K562 (cell line): ENCODE results near the gene SPATA17. TPM values are rescaled to one million over a fixed set of nuclear protein-coding genes. Genes with fewer than 3 reads are reported as not detected.

Source experiments
- ATAC-seq: fragments of 200-7000 bp; cut with Tn5 transposase; 3 replicates; pipeline ENCODE4 v1.9.1; 2020; ENCODE audit warnings: moderate library complexity
- BruUV-seq: library from RNA; stranded (reverse); fragments of 400-500 nt; replicated peaks from 2 replicates; lab custom pipeline; 2021; lab: Mats Ljungman, UMichigan
- CTCF ChIA-PET: fragments of 300-600 bp; formaldehyde crosslinking; extraction: SDS; loops from one replicate; lab custom pipeline; 2021; ENCODE audit warnings: low intra/inter-chr PET ratio; lab: Yijun Ruan, JAX
- POLR2A ChIA-PET: fragments of 300-600, 350-650 bp; sonication (Branson Sonifier 250); formaldehyde crosslinking; extraction: SDS; loops from one replicate; lab custom pipeline; 2021; ENCODE audit warnings: antibody characterized with exemption, inconsistent platforms; lab: Yijun Ruan, JAX
- DNase-seq, 4 experiments: peaks; one replicate each; pipeline versions ENCODE4 v3.0.0 to v3.0.0-alpha.2; 2011 to 2018; ENCODE audit warnings: low spot score in 3 of 4, mixed read lengths in 3 of 4; ENCODE audit errors: extremely low read depth in 1 of 4
- FAIRE-seq: peaks from 2 replicates; lab custom pipeline; 2011; peaks lifted over from hg19 to GRCh38; lab: Jason Lieb, UNC
- H2AFZ ChIP-seq: 2 replicates; pipeline ENCODE4 v1.6.0; 2011; ENCODE audit warnings: low read depth, low read length, control low read depth, inconsistent platforms
- H3K27ac ChIP-seq: fragments of 200-600 bp; 3 replicates; pipeline ENCODE4 v1.8.0; 2011; ENCODE audit warnings: low read depth, mild to moderate bottlenecking, control low read depth, inconsistent platforms, low read length, moderate library complexity, mixed read lengths; ENCODE audit errors: extremely low read depth
- H3K27me3 ChIP-seq, 2 experiments: fragments of 300-600 bp in 1 of 2; 2 replicates in 1 of 2; 3 replicates in 1 of 2; pipeline versions ENCODE4 v1.6.0 to v1.8.0; 2011; ENCODE audit warnings: inconsistent platforms in 2 of 2, low read length in 2 of 2, mild to moderate bottlenecking in 1 of 2, mixed read lengths in 1 of 2, moderate library complexity in 1 of 2; ENCODE audit not compliant: control insufficient read depth in 2 of 2, insufficient read depth in 2 of 2
- H3K36me3 ChIP-seq: fragments of 300-600 bp; 3 replicates; pipeline ENCODE4 v1.8.0; 2011; ENCODE audit warnings: mild to moderate bottlenecking, low read length, inconsistent platforms; ENCODE audit not compliant: control insufficient read depth, insufficient read depth
- H3K4me1 ChIP-seq, 2 experiments: fragments of 200-600 bp in 1 of 2; replicated peaks in 1 of 2; 2 replicates in 1 of 2; 3 replicates in 1 of 2; pipeline versions ENCODE4 v1.5.1 to v1.8.0; 2011; ENCODE audit warnings: inconsistent platforms in 2 of 2, low read length in 2 of 2, mild to moderate bottlenecking in 1 of 2, mixed read lengths in 1 of 2, moderate library complexity in 1 of 2; ENCODE audit not compliant: control insufficient read depth in 2 of 2, insufficient read depth in 2 of 2
- H3K4me2 ChIP-seq: 2 replicates; pipeline ENCODE4 v1.6.1; 2011; ENCODE audit warnings: low read length, control low read depth, inconsistent platforms, mixed read lengths; ENCODE audit not compliant: insufficient read depth
- H3K4me3 ChIP-seq: fragments of 200-600 bp; sonication (generic), shearing (Covaris generic); 2 replicates; pipeline ENCODE4 v1.5.1; 2016; ENCODE audit warnings: control low read depth, inconsistent platforms
- H3K79me2 ChIP-seq: fragments of 200-600 bp; 3 replicates; pipeline ENCODE4 v1.8.0; 2011; ENCODE audit warnings: low read length, inconsistent platforms; ENCODE audit not compliant: control insufficient read depth, insufficient read depth
- H3K9ac ChIP-seq, 2 experiments: 2 replicates each; pipeline versions ENCODE4 v1.6.0 to v1.6.1; 2011; ENCODE audit warnings: low read depth in 2 of 2, low read length in 2 of 2, control low read depth in 1 of 2, inconsistent platforms in 1 of 2, mild to moderate bottlenecking in 1 of 2, mixed read lengths in 1 of 2; ENCODE audit not compliant: insufficient read depth in 1 of 2
- H3K9me1 ChIP-seq: one replicate; pipeline ENCODE4 v1.6.0; 2011; ENCODE audit warnings: inconsistent platforms, mild to moderate bottlenecking, low read length, moderate library complexity; ENCODE audit not compliant: control insufficient read depth, insufficient read depth
- H3K9me3 ChIP-seq: replicated peaks from 2 replicates; pipeline ENCODE4 v1.5.1; 2011; ENCODE audit warnings: low read depth, low read length, inconsistent platforms; ENCODE audit not compliant: control insufficient read depth, insufficient read depth
- H4K20me1 ChIP-seq: replicated peaks from 2 replicates; pipeline ENCODE4 v1.6.1; 2011; ENCODE audit warnings: low read length, inconsistent platforms, mixed read lengths; ENCODE audit not compliant: control insufficient read depth, insufficient read depth
- CBX1 ChIP-seq: sonication (generic); IDR thresholded peaks from 2 replicates; pipeline ENCODE4 v1.6.1; 2016; ENCODE audit warnings: antibody characterized with exemption, low read depth, mild to moderate bottlenecking
- EHMT2 ChIP-seq: fragments of 450-650 bp; IDR thresholded peaks from 2 replicates; pipeline ENCODE4 v1.6.1; 2018; ENCODE audit warnings: antibody characterized with exemption
- HMG20A ChIP-seq: fragments of 450-650 bp; formaldehyde crosslinking; conservative IDR thresholded peaks from 2 replicates; pipeline ENCODE4 v1.4.0; 2020; ENCODE audit warnings: mild to moderate bottlenecking, mixed read lengths
- HSF4 ChIP-seq: fragments of 250-450 bp; sonication (Bioruptor Pico); IDR thresholded peaks from 2 replicates; pipeline ENCODE4 v2.1.2; 2022; ENCODE audit warnings: mild to moderate bottlenecking, moderate library complexity, borderline replicate concordance
- JUN ChIP-seq, 2 experiments: sonication (generic) in 1 of 2; formaldehyde crosslinking in 1 of 2; IDR thresholded peaks; 2 replicates each; pipeline versions ENCODE4 v1.6.1 to v1.8.0; 2012 to 2022; ENCODE audit warnings: borderline replicate concordance in 2 of 2, mild to moderate bottlenecking in 2 of 2, improper control_type of control experiment in 1 of 2, low read depth in 1 of 2, low read length in 1 of 2, missing genetic modification reagents in 1 of 2
- KDM2B ChIP-seq: fragments of 250-450 bp; sonication (Bioruptor Pico); IDR thresholded peaks from 2 replicates; pipeline ENCODE4 v1.8.0; 2021; ENCODE audit warnings: mild to moderate bottlenecking, moderate library complexity
- POLR2A ChIP-seq: fragments of 450-650 bp; conservative IDR thresholded peaks from 2 replicates; pipeline ENCODE4 v1.6.1; 2016
- POLR2B ChIP-seq: fragments of 450-650 bp; IDR thresholded peaks from 2 replicates; pipeline ENCODE4 v1.6.1; 2018; ENCODE audit warnings: low read depth; ENCODE audit not compliant: partially characterized antibody
- PTTG1 ChIP-seq: fragments of 450-650 bp; IDR thresholded peaks from 2 replicates; pipeline ENCODE4 v1.6.1; 2016; ENCODE audit warnings: low read depth, mild to moderate bottlenecking, missing genetic modification characterization, missing compliant biosample characterization
- SREBF1 ChIP-seq: fragments of 150-350 bp; IDR thresholded peaks from 2 replicates; pipeline ENCODE4 v1.6.1; 2014; ENCODE audit warnings: antibody characterized with exemption, low read depth, low read length, borderline replicate concordance
- TFE3 ChIP-seq: fragments of 450-650 bp; formaldehyde crosslinking; IDR thresholded peaks from 2 replicates; pipeline ENCODE4 v1.4.0; 2020; ENCODE audit warnings: mild to moderate bottlenecking, mixed read lengths
- ZNF174 ChIP-seq: fragments of 250-450 bp; sonication (Bioruptor Pico); IDR thresholded peaks from 2 replicates; pipeline ENCODE4 v1.4.0; 2020; ENCODE audit warnings: mild to moderate bottlenecking
- ZNF449 ChIP-seq: fragments of 250-450 bp; sonication (Bioruptor Pico); IDR thresholded peaks from 2 replicates; pipeline ENCODE4 v1.8.0; 2022; ENCODE audit warnings: moderate library complexity, mild to moderate bottlenecking, inconsistent platforms
- ZNF79 ChIP-seq: fragments of 250-450 bp; sonication (Bioruptor Pico); IDR thresholded peaks from 2 replicates; pipeline ENCODE4 v1.4.0; 2020; ENCODE audit warnings: low read depth, mild to moderate bottlenecking, moderate library complexity
- WGBS: fragments of 100-300 bp; shearing (Covaris generic); methylation state at CpG from one replicate; pipeline ENCODE4 v1.1.6; 2016; ENCODE audit warnings: low coverage, mixed read lengths; ENCODE audit not compliant: insufficient coverage; ENCODE audit errors: missing lambda C conversion rate; 5-methylcytosine and 5-hydroxymethylcytosine counted together
- in situ Hi-C: fragments of 300-500 bp; cut with MboI; formaldehyde crosslinking; loops from 4 replicates; pipeline ENCODE4 v1.15.0; 2018; ENCODE audit warnings: inconsistent platforms, mixed read lengths
- intact Hi-C: fragments of 100-400 bp; cut with micrococcal nuclease; formaldehyde crosslinking; loops from 2 replicates; pipeline ENCODE4 v1.14.2; 2022
- polyA plus RNA-seq, 8 experiments: library from polyadenylated mRNA; depleted of rRNA in 4 of 8; stranded (reverse) in 5 of 8; unstranded in 3 of 8; fragments of >200 nt; fragmentation: Nextera tagmentation in 2 of 8; fragmentation: Illumina TruSeq in 1 of 8; extraction: Ambion mirVana in 2 of 8; extraction: Trizol in 1 of 8; gene quantifications; 2 replicates each; pipeline versions ENCODE4 v1.2.1 to v1.2.3, GENCODE V29; 2011 to 2014; ENCODE audit warnings: inconsistent platforms in 1 of 8, missing spikeins in 1 of 8
- total RNA-seq, 7 experiments: library from RNA; depleted of rRNA in 6 of 7; stranded (reverse); fragments of >200 nt in 6 of 7; fragmentation: Illumina TruSeq in 2 of 7; extraction: Trizol in 2 of 7; gene quantifications; 2 replicates each; pipeline versions ENCODE4 v1.2.1 to v1.2.3, GENCODE V29; 2011 to 2021; ENCODE audit warnings: low replicate concordance in 1 of 7

The SPATA17 gene
- total and polyA plus RNA-seq, 9 of the 15 experiments (the other 6 are each of a cell fraction or from before 2014, with no cell fraction given), result 0.04 to 0.11 TPM; not detected in 7

DNA sequence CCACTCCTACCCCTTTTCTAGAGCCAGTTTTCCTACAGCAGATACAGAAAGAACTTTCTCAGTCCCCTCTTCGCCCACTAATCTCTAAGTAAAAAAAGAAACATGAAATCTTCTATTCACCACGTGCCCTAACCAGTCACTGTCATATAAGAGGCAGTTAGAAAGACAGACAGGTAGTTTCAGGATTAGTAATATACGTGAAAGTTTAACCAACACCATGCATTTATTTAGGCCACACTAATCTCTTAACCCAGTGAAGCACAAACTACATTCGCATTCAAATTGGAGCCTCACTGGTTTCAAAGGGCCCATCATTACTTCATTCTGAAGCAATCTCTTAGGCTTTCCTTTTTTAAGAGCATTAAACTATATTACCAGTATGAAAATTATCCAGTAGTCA is 10.3 kb upstream of the SPATA17 start:
- POLR2A ChIA-PET, result no interaction called here
- intact Hi-C loops (no loop called here), in situ Hi-C loops (no loop called here)
- TF ChIP-seq ZNF79 (CRISPR knock-in tag) (no peak), CBX1 (no peak), ZNF174 (CRISPR knock-in tag) (no peak), ZNF449 (no peak), POLR2A (no peak), HMG20A (no peak), SREBF1 (no peak), JUN (IDR thresholded peaks at IDR 0.05; ENCODE audit: borderline replicate concordance, low read depth, low read length) (no peak), JUN (CRISPR knock-in tag; IDR thresholded peaks at IDR 0.05; ENCODE audit: borderline replicate concordance) (no peak), KDM2B (CRISPR knock-in tag) (no peak), EHMT2 (no peak), TFE3 (CRISPR knock-in tag) (no peak), POLR2B (no peak), PTTG1 (tag) (no peak), HSF4 (CRISPR knock-in tag) (no peak)
- no peak overlapping the region for H2AFZ ChIP-seq
- BruUV-seq, result no TSS peak
- no peaks in the 10 kb centered on the region for H4K20me1 ChIP-seq
- no peak for DNase-seq
- no peak overlapping the region for H3K9ac ChIP-seq
- 10% methylated on average over 4 of the region's 4 CpGs for WGBS
- no peaks in the 10 kb centered on the region for H3K4me1 ChIP-seq
- no peaks in the 10 kb centered on the region for H3K36me3 ChIP-seq
- ATAC-seq, result no peak
- no peaks in the 10 kb centered on the region for H3K27me3 ChIP-seq
- CTCF ChIA-PET, result no interaction called here
- no peak for FAIRE-seq
- H3K9me3 ChIP-seq, result no peaks in the 10 kb centered on the region
- H3K79me2 ChIP-seq, result no peaks in the 10 kb centered on the region
- H3K4me2 ChIP-seq, result no peak overlapping the region
- H3K9me1 ChIP-seq, result no peaks in the 10 kb centered on the region
- no peak overlapping the region for H3K27ac ChIP-seq
- H3K4me3 ChIP-seq, result no peak overlapping the region
